Measurements from ENCODE around the gene ARHGEF1.

GRCh38 chr19:41925208-41926003 is 42.4 kb downstream of the ARHGEF1 start:
- no peak for TF ChIP-seq CTCF (IDR thresholded peaks at IDR 0.05)
- no peak for TF ChIP-seq EZH2 (IDR thresholded peaks at IDR 0.05; ENCODE audit: borderline replicate concordance, insufficient read depth, low read depth, low read length, poor library complexity, severe bottlenecking)
